ENCODE results near the gene OXSM. TPM values are rescaled to one million over a fixed set of nuclear protein-coding genes. Genes with fewer than 3 reads are reported as not detected.

Gene OXSM
- total and polyA plus RNA-seq, 2 experiments from 2014 or later = 1.3 to 2.2 TPM

- TF ChIP-seq REST (IDR thresholded peaks at IDR 0.05; ENCODE audit: unreplicated experiment) (no peak), ZNF331 (CRISPR knock-in tag; IDR thresholded peaks at IDR 0.05; ENCODE audit: low read depth) (no peak), CTCF (conservative IDR thresholded peaks at IDR 0.05; ENCODE audit: low read depth in 2 of 2) (no peak), ETS1 (IDR thresholded peaks at IDR 0.05) (no peak), POLR2AphosphoS5 (IDR thresholded peaks at IDR 0.05; ENCODE audit: low read depth) (no peak)
Measured at GRCh38 chr3:25817638-25818037, 27.7 kb downstream of the OXSM start (continued).

GRCh38 chr3:25818335-25818734, 28.4 kb downstream of the OXSM start:
- DNase-seq (ENCODE audit: low spot score) (no peak), ATAC-seq (no peak)
- no peaks in the 10 kb centered on the region for H3F3A ChIP-seq (replicated peaks; ENCODE audit: low read depth)
- Mint-ChIP-seq H3K4me1 (peaks cover 20% of the 10 kb centered on the region), H3K27ac (no peak overlapping the region), H3K4me3 (no peak overlapping the region), H3K36me3 (ENCODE audit: low read depth) (no peaks in the 10 kb centered on the region), H3K27me3 (ENCODE audit: insufficient read depth, low read depth, poor library complexity) (peaks cover 2% of the 10 kb centered on the region), H3K9me3 (peaks cover 9% of the 10 kb centered on the region; the same call in 1 of the 3 replicates)
- H2AFZ ChIP-seq = peak overlapping the region; percentile 21; the same call in 1 of the 2 replicates
- no peaks in the 10 kb centered on the region for H4K20me1 ChIP-seq (replicated peaks; ENCODE audit: insufficient read depth)
- H3K79me2 ChIP-seq (replicated peaks; ENCODE audit: insufficient read depth) = no peaks in the 10 kb centered on the region
- no peaks in the 10 kb centered on the region for H3K36me3 ChIP-seq (ENCODE audit: insufficient read depth)
- no peak overlapping the region for H3K4me3 ChIP-seq
- H3K4me1 ChIP-seq (ENCODE audit: insufficient read depth) = peaks cover 43% of the 10 kb centered on the region
- no peaks in the 10 kb centered on the region for H3K27me3 ChIP-seq (ENCODE audit: insufficient read depth)
- H3K9me2 ChIP-seq (ENCODE audit: insufficient read depth) = peaks cover 7% of the 10 kb centered on the region; the same call in 1 of the 2 replicates
- no peak overlapping the region for H3K27ac ChIP-seq (ENCODE audit: low read depth)
- H3K4me2 ChIP-seq = no peak overlapping the region
- TF ChIP-seq ZNF331 (CRISPR knock-in tag; IDR thresholded peaks at IDR 0.05; ENCODE audit: low read depth) (no peak), ZNF462 (CRISPR knock-in tag; IDR thresholded peaks at IDR 0.05) (no peak), CREB1 (CRISPR knock-in tag; IDR thresholded peaks at IDR 0.05; ENCODE audit: low read depth) (no peak), JUNB (IDR thresholded peaks at IDR 0.05; ENCODE audit: unreplicated experiment) (no peak), ETS1 (IDR thresholded peaks at IDR 0.05) (no peak), ZNF114 (CRISPR knock-in tag; IDR thresholded peaks at IDR 0.05) (no peak), EZH2phosphoT487 (IDR thresholded peaks at IDR 0.05; ENCODE audit: unreplicated experiment) (no peak), STAT1 (IDR thresholded peaks at IDR 0.05; ENCODE audit: unreplicated experiment) (no peak), EZH2 (IDR thresholded peaks at IDR 0.05; ENCODE audit: low read depth, unreplicated experiment) (no peak)
